Measurements from ENCODE around the gene RNF187. TPM values are rescaled to one million over a fixed set of nuclear protein-coding genes. Genes with fewer than 3 reads are reported as not detected.
A peak's percentile ranks its signal among the peaks of the same experiment; 100 is the strongest.

RNF187 gene
- total and polyA plus RNA-seq, 2 of the 4 experiments (the other 2 are of a cell fraction), result 14.0 to 55.4 TPM

DNA sequence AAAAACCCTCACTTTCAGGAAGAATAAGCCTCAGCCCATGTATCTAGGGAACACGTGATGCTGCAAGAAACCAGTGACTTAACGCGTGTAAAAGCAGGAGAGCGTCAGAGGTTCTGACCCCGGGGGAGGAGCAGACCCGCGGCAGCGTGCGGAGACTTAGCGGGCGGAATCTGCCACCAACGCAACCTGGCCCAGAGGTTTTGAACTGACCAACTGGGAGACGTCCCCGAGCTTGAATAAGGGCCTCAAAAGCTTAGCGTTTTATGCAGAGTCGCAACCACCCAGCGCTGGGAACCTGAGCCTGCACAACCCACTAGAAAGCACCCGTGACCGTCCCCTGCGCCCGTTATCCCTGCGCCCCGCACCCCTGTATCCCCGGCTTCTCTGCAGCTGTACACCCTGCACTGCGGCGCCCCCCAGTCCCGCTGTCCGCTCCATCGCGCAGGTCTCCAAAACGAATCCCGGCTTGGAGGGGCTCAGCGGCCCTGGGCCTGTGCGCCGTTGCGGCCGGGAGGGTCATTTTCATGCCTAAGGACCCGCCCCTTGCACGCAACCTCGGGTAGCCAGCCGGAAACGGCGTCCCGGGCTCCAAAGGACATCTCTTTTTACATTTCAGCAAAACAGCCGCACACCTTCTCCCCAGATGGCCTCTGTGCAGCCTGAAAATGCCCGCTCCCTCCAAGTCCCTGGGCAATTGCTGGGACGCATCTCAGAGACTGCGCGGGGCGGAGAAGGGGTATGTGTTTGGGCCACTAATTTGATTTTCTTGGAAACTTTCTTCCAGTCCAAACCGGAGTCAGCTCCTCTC lies 41.1 kb upstream of the RNF187 start:
- Histone ChIP-seq H3K4me2 (ENCODE audit: low read depth, low read length) (peak overlapping the region; percentile 78), H3K9ac (ENCODE audit: low read depth, low read length) (no peak overlapping the region), H3K9me3 (ENCODE audit: control insufficient read depth, insufficient read depth, low read length) (no peaks in the 10 kb centered on the region; the same call in 1 of the 2 replicates), H2BK5ac (ENCODE audit: low read depth, low read length, poor library complexity, severe bottlenecking) (no peak overlapping the region), H2BK20ac (ENCODE audit: low read depth, low read length) (no peak overlapping the region), H4K20me1 (ENCODE audit: insufficient read depth, low read length) (no peaks in the 10 kb centered on the region), H2BK120ac (ENCODE audit: low read depth, low read length) (no peak overlapping the region), H3K18ac (ENCODE audit: low read depth, low read length) (no peak overlapping the region), H3K23ac (ENCODE audit: low read depth, low read length) (no peak overlapping the region; the same call in 1 of the 2 replicates), H3K36me3 (ENCODE audit: control insufficient read depth, insufficient read depth, low read length) (no peaks in the 10 kb centered on the region), H2AFZ (replicated peaks; ENCODE audit: low read length, poor library complexity) (peak overlapping the region; percentile 85), H3K56ac (ENCODE audit: extremely low read depth, insufficient read depth, low read length) (no peak overlapping the region), H3K9me1 (ENCODE audit: insufficient read depth, low read length) (no peaks in the 10 kb centered on the region), H3K4ac (ENCODE audit: low read depth, low read length) (no peak overlapping the region), H3K4me3 (ENCODE audit: insufficient read depth, low read depth, low read length) (peak overlapping the region; percentile 8), H3K14ac (replicated peaks; ENCODE audit: low read depth, low read length) (no peak overlapping the region), H4K5ac (ENCODE audit: low read depth, low read length) (no peak overlapping the region), H2BK15ac (ENCODE audit: low read depth, low read length) (no peak overlapping the region), H4K8ac (ENCODE audit: low read depth in 2 of 2, low read length in 2 of 2) (no peak overlapping the region), H3K27me3 (ENCODE audit: control insufficient read depth, insufficient read depth, low read length) (peaks cover 42% of the 10 kb centered on the region), H2AK9ac (replicated peaks; ENCODE audit: low read depth, low read length, poor library complexity) (peak overlapping the region; percentile 3), H3K79me1 (ENCODE audit: low read depth in 1 of 2, low read length in 2 of 2) (no peaks in the 10 kb centered on the region), H3K27ac (ENCODE audit: insufficient read depth, low read length) (no peak overlapping the region), H2AK5ac (ENCODE audit: low read depth, low read length) (no peak overlapping the region), H4K91ac (ENCODE audit: insufficient read depth, low read depth, low read length) (no peak overlapping the region), H3K4me1 (ENCODE audit: control insufficient read depth, insufficient read depth, low read length) (no peaks in the 10 kb centered on the region)
- POLR2A ChIA-PET (ENCODE audit: unreplicated experiment), result no interaction called here
- TF ChIP-seq SMC3 (IDR thresholded peaks at IDR 0.05; ENCODE audit: low read depth, low read length) (no peak), MXI1 (IDR thresholded peaks at IDR 0.05; ENCODE audit: borderline replicate concordance, low read depth, low read length) (no peak), CHD1 (IDR thresholded peaks at IDR 0.05; ENCODE audit: low read depth, low read length) (no peak), MAZ (IDR thresholded peaks at IDR 0.05; ENCODE audit: borderline replicate concordance, low read depth, low read length) (no peak), BHLHE40 (IDR thresholded peaks at IDR 0.05; ENCODE audit: low read depth, low read length) (peak; percentile 54; the same call in 1 of the 2 replicates), FOS (IDR thresholded peaks at IDR 0.05; ENCODE audit: low read depth, low read length) (no peak)
- TF ChIP-seq, protein P1, sequence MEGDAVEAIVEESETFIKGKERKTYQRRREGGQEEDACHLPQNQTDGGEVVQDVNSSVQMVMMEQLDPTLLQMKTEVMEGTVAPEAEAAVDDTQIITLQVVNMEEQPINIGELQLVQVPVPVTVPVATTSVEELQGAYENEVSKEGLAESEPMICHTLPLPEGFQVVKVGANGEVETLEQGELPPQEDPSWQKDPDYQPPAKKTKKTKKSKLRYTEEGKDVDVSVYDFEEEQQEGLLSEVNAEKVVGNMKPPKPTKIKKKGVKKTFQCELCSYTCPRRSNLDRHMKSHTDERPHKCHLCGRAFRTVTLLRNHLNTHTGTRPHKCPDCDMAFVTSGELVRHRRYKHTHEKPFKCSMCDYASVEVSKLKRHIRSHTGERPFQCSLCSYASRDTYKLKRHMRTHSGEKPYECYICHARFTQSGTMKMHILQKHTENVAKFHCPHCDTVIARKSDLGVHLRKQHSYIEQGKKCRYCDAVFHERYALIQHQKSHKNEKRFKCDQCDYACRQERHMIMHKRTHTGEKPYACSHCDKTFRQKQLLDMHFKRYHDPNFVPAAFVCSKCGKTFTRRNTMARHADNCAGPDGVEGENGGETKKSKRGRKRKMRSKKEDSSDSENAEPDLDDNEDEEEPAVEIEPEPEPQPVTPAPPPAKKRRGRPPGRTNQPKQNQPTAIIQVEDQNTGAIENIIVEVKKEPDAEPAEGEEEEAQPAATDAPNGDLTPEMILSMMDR (conservative IDR thresholded peaks at IDR 0.05; ENCODE audit: low read depth, low read length), result no peak
- TF ChIP-seq, protein P2, sequence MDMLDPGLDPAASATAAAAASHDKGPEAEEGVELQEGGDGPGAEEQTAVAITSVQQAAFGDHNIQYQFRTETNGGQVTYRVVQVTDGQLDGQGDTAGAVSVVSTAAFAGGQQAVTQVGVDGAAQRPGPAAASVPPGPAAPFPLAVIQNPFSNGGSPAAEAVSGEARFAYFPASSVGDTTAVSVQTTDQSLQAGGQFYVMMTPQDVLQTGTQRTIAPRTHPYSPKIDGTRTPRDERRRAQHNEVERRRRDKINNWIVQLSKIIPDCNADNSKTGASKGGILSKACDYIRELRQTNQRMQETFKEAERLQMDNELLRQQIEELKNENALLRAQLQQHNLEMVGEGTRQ (IDR thresholded peaks at IDR 0.05; ENCODE audit: low read depth, low read length), result peak; percentile 88
- TF ChIP-seq, protein P3, sequence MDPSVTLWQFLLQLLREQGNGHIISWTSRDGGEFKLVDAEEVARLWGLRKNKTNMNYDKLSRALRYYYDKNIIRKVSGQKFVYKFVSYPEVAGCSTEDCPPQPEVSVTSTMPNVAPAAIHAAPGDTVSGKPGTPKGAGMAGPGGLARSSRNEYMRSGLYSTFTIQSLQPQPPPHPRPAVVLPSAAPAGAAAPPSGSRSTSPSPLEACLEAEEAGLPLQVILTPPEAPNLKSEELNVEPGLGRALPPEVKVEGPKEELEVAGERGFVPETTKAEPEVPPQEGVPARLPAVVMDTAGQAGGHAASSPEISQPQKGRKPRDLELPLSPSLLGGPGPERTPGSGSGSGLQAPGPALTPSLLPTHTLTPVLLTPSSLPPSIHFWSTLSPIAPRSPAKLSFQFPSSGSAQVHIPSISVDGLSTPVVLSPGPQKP (IDR thresholded peaks at IDR 0.05; ENCODE audit: borderline replicate concordance, low read depth, low read length), result no peak
- ATAC-seq (ENCODE audit: low read depth) (peak; percentile 83), DNase-seq (peak; percentile 56)
- dilution Hi-C loops (cut with HindIII; ENCODE audit: low sequenced_read_pairs, unreplicated experiment), result no loop called here
- no TSS peak for BruUV-seq (replicated peaks)
- CTCF ChIA-PET, result no interaction called here
- in situ Hi-C loops (cut with MboI; ENCODE audit: low sequenced_read_pairs), result no loop called here
- 5% methylated on average over 26 of the region's 51 CpGs; no CpG with 5 or more reads in 1 of the 2 experiments for WGBS, 2 experiments (ENCODE audit: extremely low coverage in 2 of 2, insufficient read length in 1 of 2)
- intact Hi-C loops (cut with micrococcal nuclease), result no loop called here
